ENCODE results near the gene TMEM214.

DNA sequence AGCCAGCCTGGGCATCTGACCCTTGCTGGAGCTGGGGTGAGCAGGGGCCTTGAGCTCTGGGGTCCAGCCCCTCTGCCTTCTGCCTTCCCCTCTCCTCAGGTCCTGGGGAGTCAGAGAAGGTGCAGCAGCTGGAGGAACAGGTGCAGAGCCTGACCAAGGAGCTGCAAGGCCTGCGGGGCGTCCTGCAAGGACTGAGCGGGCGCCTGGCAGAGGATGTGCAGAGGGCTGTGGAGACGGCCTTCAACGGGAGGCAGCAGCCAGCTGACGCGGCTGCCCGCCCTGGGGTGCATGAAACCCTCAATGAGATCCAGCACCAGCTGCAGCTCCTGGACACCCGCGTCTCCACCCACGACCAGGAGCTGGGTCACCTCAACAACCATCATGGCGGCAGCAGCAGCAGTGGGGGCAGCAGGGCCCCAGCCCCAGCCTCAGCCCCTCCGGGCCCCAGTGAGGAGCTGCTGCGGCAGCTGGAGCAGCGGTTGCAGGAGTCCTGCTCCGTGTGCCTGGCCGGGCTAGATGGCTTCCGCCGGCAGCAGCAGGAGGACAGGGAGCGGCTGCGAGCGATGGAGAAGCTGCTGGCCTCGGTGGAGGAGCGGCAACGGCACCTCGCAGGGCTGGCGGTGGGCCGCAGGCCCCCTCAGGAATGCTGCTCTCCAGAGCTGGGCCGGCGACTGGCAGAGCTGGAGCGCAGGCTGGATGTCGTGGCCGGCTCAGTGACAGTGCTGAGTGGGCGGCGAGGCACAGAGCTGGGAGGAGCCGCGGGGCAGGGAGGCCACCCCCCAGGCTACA is 49.4 kb downstream of the TMEM214 start:
- TF ChIP-seq, protein P1, sequence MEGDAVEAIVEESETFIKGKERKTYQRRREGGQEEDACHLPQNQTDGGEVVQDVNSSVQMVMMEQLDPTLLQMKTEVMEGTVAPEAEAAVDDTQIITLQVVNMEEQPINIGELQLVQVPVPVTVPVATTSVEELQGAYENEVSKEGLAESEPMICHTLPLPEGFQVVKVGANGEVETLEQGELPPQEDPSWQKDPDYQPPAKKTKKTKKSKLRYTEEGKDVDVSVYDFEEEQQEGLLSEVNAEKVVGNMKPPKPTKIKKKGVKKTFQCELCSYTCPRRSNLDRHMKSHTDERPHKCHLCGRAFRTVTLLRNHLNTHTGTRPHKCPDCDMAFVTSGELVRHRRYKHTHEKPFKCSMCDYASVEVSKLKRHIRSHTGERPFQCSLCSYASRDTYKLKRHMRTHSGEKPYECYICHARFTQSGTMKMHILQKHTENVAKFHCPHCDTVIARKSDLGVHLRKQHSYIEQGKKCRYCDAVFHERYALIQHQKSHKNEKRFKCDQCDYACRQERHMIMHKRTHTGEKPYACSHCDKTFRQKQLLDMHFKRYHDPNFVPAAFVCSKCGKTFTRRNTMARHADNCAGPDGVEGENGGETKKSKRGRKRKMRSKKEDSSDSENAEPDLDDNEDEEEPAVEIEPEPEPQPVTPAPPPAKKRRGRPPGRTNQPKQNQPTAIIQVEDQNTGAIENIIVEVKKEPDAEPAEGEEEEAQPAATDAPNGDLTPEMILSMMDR (IDR thresholded peaks at IDR 0.05): no peak
- TF ChIP-seq POLR2A (IDR thresholded peaks at IDR 0.05): no peak
